SK-N-SH (cell line): ENCODE results near the gene ARHGAP26. TPM values are rescaled to one million over a fixed set of nuclear protein-coding genes. Genes with fewer than 3 reads are reported as not detected.
A peak's percentile ranks its signal among the peaks of the same experiment; 100 is the strongest.

Experiments used
- CHD2 ChIP-seq: fragments of 150-350 bp; IDR thresholded peaks from 2 replicates; pipeline ENCODE4 v1.6.1; 2018; ENCODE audit warnings: low read length; ENCODE audit not compliant: partially characterized antibody
- CTCF ChIP-seq: fragments of 200-600 bp; sonication (generic); IDR thresholded peaks from 2 replicates; pipeline ENCODE4 v1.6.1; 2017; ENCODE audit warnings: antibody characterized with exemption, mild to moderate bottlenecking, moderate library complexity
- EZH2phosphoT487 ChIP-seq: fragments of 200-600 bp; sonication (generic); IDR thresholded peaks from 2 replicates; pipeline ENCODE4 v1.6.1; 2017; ENCODE audit warnings: low read depth, mixed run types, mild to moderate bottlenecking, antibody characterized with exemption, moderate library complexity, borderline replicate concordance
- FOSL2 ChIP-seq: IDR thresholded peaks from 2 replicates; pipeline ENCODE4 v1.4.0; 2012; ENCODE audit warnings: low read depth, mild to moderate bottlenecking, moderate library complexity, borderline replicate concordance
- FOXJ3 ChIP-seq: sonication (generic); formaldehyde crosslinking; IDR thresholded peaks from 2 replicates; pipeline ENCODE4 v1.5.1; 2020; ENCODE audit warnings: mild to moderate bottlenecking, missing genetic modification reagents
- JUND ChIP-seq: IDR thresholded peaks from 2 replicates; pipeline ENCODE4 v1.4.0; 2012
- MEF2A ChIP-seq: IDR thresholded peaks from 2 replicates; pipeline ENCODE4 v1.4.0; 2012; ENCODE audit warnings: low read depth, borderline replicate concordance
- MXI1 ChIP-seq: IDR thresholded peaks from 2 replicates; pipeline ENCODE4 v1.6.1; 2012; ENCODE audit warnings: mild to moderate bottlenecking, low read depth, low read length, improper control_type of control experiment
- POLR2AphosphoS5 ChIP-seq: IDR thresholded peaks from 2 replicates; pipeline ENCODE4 v1.6.1; 2012; ENCODE audit warnings: low read depth, low read length
- RCOR1 ChIP-seq: fragments of 150-350 bp; IDR thresholded peaks from 2 replicates; pipeline ENCODE4 v1.6.1; 2017; ENCODE audit warnings: antibody characterized with exemption, low read length
- REST ChIP-seq: IDR thresholded peaks from 2 replicates; pipeline ENCODE4 v1.6.1; 2012; ENCODE audit warnings: mild to moderate bottlenecking, low read depth, low read length, moderate library complexity
- RFX5 ChIP-seq: IDR thresholded peaks from 2 replicates; pipeline ENCODE4 v1.6.1; 2012; ENCODE audit warnings: mild to moderate bottlenecking, improper control_type of control experiment, low read length
- SIN3A ChIP-seq: IDR thresholded peaks from 2 replicates; pipeline ENCODE4 v1.6.1; 2012; ENCODE audit warnings: low read depth, mild to moderate bottlenecking, low read length, moderate library complexity, borderline replicate concordance
- SMC3 ChIP-seq: IDR thresholded peaks from 2 replicates; pipeline ENCODE4 v1.6.1; 2012; ENCODE audit warnings: low read depth, low read length, improper control_type of control experiment
- TAF1 ChIP-seq: IDR thresholded peaks from 2 replicates; pipeline ENCODE4 v1.6.1; 2012; ENCODE audit warnings: low read depth, mild to moderate bottlenecking, low read length, moderate library complexity, borderline replicate concordance
- TCF12 ChIP-seq: IDR thresholded peaks from 2 replicates; pipeline ENCODE4 v1.4.0; 2012
- YY1 ChIP-seq: IDR thresholded peaks from 2 replicates; pipeline ENCODE4 v1.4.0; 2012; ENCODE audit warnings: low read depth, mild to moderate bottlenecking
- polyA plus RNA-seq, 3 experiments: library from polyadenylated mRNA; depleted of rRNA; stranded (reverse); fragments of >200 nt; gene quantifications; 2 replicates each; pipeline ENCODE4 v1.2.3, GENCODE V29; 2012
- TF ChIP-seq, protein P1 (sequence below): IDR thresholded peaks from 2 replicates; pipeline ENCODE4 v1.4.0; 2012; ENCODE audit warnings: low read depth

Gene ARHGAP26
- polyA plus RNA-seq, 1 of the 3 experiments (the other 2 are of a cell fraction): 6.1 TPM

DNA sequence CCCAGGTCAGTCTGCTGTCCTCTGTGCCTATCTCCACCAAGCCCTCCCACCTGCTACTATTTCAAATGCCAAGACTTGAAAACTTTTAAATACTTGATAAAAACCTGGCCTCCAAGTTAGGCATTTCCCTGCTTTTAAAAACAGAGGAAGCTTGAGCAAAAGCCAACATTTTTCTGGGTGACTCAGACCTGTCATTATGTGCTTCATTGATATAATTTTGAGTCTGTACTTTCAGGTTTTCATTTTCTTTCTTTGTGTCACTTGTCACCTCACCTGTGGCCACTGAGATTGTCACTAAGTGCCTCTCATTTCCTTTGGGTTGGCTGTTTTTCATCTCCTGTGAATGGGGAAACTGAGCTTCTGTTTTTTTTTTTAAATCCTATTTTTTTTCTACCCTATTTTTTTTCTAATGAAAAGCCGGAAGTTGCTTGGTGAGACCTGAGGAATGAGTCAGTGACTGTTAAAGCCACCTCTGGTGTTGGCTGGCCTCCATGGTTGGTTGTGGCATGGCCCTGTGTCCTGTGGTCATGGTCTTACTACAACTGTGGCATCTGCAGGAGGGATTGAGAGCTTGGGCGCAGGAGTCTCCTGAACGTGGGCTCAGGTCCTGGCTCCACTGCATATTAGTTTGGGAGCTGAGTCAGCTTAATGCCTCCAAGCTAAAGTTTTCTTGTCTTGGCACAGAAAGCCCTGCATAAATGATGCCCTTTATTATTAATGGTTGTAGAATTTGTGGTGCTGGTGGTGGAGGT is 56.7 kb downstream of the ARHGAP26 start (continued):
- TF ChIP-seq CTCF: no peak
- TF ChIP-seq, protein P1, sequence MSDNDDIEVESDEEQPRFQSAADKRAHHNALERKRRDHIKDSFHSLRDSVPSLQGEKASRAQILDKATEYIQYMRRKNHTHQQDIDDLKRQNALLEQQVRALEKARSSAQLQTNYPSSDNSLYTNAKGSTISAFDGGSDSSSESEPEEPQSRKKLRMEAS: peak; percentile 46; the same call in 1 of the 2 replicates
- TF ChIP-seq FOSL2: peak; percentile 64; the same call in 1 of the 2 replicates
- TF ChIP-seq TAF1: no peak
- no peak for TF ChIP-seq MXI1
- peak; percentile 80 for TF ChIP-seq JUND
- TF ChIP-seq TCF12: peak; percentile 90
- no peak for TF ChIP-seq EZH2phosphoT487
- no peak for TF ChIP-seq RFX5
- peak; percentile 67; the same call in 1 of the 2 replicates for TF ChIP-seq POLR2AphosphoS5
- no peak for TF ChIP-seq RCOR1
- TF ChIP-seq REST: no peak
- TF ChIP-seq FOXJ3 (CRISPR knock-in tag): no peak
- TF ChIP-seq SIN3A: no peak
- TF ChIP-seq SMC3: no peak
- TF ChIP-seq MEF2A: no peak
- TF ChIP-seq CHD2: no peak
- no peak for TF ChIP-seq YY1
- TF ChIP-seq, all 33 proteins: peak for 11
